ENCODE measurements around the gene POLD1.
"Not testable (repeated sequence)": the region's sequence is repeated elsewhere in the genome, so short reads cannot be mapped to it uniquely, and the experiment has no call there.

POLD1 gene

DNA sequence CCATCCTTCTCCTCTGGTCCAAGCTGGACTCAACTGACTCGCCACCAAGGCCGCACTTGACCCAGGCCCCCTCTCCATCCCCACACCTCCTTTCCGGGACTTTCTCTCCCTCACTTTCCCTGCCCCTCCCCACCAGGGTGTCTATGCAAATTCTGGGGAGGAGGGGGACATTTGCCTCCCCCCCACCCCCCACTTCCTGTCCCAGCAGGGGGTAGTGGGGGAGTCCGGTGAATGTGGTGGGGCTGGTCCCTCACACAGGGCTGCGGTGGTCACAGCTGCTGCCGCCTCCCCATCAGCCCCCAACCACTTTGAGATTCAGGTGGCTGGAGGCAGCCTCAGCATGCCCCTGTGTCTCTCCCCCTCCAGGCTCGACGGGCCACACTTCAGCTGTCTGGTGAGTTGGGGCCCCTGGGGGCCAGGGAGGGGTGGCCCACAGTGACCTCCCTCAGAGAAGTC is 35.5 kb downstream of the POLD1 start:
- DNase-seq: no peak

GRCh38 chr19:50420127-50420526 is 36.0 kb downstream of the POLD1 start:
- DNase-seq: no peak

- DNase-seq: no peak
These were observed 36.7 kb downstream of the POLD1 start for GRCh38 chr19:50420808-50421207.

GRCh38 chr19:50422397-50423278 is 38.5 kb downstream of the POLD1 start:
- no peak for DNase-seq

DNA sequence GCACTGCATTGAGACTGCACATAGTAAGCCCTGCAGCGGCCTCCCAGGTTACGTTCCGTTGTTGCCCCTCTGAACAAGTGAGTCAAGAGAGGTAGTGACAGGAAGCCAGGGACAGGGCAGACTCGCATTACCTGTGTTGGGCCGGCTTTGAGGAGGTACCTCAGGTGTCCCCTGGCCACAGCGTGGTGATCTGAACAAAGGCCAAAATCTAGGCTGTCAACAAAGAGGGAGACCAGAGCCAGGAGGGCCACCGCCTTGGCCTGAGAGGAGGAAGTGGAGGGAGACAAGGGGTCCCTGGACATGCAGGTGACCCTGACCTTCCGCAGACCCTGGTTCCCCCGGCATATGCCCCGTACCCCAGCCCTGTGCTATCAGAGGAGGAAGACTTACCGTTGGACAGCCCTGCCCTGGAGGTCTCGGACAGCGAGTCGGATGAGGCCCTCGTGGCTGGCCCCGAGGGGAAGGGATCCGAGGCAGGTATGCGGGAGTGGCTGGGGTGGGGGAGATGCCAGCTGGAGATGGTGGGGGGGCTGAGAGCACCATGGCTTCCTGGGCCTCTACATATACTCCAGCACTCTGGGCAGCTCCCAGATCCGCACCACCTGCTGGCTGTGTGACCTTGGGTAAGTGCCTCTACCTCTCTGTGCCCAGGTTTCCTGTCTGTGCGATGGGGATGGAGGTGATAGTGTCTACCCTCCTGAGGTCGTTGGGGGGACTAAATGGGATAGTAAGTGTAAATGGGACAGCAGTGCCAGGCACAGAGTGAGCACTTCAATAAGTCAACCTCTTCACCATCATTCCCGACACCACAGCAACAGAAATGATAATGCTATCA is 39.3 kb downstream of the POLD1 start:
- DNase-seq: no peak

DNA sequence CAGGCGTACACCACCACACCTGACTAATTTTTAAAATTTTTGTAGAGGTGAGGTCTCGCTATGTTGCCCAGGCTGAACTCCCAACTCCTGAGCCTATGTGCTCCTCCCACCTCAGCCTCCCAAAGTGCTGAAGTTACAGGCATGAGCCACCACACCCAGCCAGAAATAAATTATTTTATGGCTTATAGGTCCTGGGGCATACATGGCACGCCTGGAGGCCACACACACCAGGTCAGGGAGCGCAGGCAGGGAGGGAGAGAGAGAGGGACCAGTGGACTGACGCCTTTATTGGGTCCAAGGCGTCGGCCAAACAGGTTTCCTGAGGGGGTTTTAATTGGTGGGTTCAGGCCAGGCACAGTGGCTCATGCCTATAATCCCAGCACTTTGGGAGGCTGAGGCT is 41.4 kb downstream of the POLD1 start:
- no peak for DNase-seq

- no peak for DNase-seq
These were observed 43.3 kb downstream of the POLD1 start for GRCh38 chr19:50427318-50427925.

DNA sequence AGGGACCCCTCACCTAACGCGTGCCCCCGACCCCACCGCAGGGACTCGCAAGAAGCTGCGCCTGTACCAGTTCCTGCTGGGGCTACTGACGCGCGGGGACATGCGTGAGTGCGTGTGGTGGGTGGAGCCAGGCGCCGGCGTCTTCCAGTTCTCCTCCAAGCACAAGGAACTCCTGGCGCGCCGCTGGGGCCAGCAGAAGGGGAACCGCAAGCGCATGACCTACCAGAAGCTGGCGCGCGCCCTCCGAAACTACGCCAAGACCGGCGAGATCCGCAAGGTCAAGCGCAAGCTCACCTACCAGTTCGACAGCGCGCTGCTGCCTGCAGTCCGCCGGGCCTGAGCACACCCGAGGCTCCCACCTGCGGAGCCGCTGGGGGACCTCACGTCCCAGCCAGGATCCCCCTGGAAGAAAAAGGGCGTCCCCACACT is 43.9 kb downstream of the POLD1 start:
- DNase-seq: no peak

GRCh38 chr19:50428772-50429463 is 44.8 kb downstream of the POLD1 start:
- DNase-seq: no peak

DNA sequence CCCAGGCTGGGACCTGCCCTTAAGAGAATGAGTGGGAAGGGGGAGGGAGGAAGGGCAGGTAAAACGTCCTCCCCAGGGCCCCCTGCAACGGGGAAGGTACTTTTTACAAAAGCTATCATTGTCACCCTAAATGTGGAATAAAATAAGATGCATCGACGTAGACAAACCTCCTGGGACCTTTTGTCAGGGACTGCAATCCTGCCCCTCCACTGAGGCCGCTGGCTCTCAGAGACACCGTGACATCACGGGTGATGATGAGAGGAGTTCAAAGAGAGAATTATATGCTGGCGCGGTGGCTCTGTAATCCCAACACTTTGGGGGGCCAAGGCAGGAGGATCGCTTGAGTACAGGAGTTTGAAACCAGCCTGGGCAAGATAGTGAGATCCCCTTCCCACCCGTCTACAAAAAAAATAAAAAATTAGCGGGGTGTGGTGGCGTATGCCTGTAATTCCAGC is 46.8 kb downstream of the POLD1 start:
- no peak for DNase-seq

DNA sequence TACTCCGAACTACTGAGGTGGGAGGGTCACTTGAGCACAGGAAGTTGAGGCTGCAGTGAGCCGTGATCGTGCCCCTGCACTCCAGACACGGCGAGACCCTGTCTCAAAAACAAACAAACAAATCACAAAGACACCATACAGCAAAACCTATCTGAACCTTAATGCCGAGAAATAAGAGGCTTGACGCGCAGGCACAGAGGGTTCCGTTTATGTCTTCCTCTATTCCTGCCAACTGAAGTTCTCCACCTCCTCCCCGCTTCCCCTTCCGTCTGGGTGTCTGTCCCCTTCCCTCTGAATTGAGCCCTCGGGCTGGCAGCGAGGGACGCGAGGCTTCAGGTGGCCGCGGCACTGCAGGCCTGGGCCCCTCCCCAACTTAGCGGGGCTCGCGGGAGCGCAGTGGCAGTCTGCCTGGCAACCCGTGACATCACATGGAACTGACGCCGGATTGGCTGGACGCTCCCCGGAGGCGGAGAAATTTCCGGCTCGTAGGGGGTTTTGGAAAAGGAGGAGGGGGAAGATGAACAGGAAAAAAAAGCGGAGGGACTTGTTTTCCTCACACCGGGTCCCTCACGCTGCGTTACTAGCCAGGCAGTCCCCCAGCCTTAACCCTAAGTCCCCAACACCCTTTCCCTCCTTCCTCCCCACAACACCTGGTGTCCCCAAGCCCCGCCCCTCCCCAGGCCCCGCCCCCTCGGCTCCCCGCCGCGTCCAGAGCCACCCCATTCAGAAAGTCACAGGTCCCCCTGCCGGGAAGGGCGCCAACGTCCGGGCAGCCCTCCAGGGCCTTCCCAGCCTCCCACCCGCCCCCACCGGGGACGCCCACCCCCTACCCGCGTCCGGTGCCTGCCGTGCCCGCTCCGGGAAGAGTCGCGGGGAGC is 47.4 kb downstream of the POLD1 start:
- peak; percentile 60 for DNase-seq

DNA sequence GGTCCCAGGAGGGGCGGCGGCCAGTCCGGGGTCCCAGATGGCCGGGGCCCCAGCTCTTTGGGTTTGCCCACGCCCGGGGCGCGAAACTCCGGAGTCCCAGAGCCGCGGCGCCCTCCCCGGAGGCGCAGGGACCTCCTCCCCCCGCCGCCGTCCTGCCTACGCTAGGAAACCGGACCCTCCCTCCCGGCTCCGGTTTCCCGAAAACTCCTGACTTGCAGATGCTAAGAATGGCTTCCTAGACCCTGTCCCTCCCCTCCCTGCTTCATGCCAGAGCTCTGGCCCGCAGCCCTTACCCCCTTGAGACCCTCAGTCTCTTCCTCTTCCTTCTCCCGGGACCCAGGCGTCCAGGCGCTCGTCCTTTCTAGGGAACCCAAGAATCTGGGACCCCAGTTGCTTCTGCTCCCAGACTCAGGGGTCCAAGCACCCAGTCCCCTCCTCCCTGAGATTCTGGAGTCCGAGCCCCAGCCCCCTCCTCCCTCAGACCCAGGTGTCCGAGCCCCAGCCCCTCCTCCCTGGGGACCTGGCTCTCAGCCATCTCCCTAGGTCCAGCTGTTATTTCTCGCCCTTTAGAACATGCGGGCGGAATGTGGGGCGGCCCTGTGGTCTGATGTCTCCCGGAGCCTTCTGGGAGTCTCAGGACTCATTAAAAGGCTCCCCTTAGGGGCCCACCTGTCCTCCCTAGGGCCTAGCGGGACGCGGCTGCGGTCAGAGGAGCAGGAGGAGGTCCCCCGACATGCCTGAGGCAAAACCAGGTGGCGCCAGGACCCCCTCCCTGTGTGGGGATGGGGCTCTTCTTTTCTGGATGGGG is 48.3 kb downstream of the POLD1 start, which contains the start of gene MYBPC2:
Gene MYBPC2 (plus strand): TSS at position 672 of the 808 bp plus-strand sequence. CDS start 62 bp downstream, at position 734.
- DNase-seq: no peak

- no peak for DNase-seq
These were observed 49.3 kb downstream of the POLD1 start for GRCh38 chr19:50433201-50434180.

DNA sequence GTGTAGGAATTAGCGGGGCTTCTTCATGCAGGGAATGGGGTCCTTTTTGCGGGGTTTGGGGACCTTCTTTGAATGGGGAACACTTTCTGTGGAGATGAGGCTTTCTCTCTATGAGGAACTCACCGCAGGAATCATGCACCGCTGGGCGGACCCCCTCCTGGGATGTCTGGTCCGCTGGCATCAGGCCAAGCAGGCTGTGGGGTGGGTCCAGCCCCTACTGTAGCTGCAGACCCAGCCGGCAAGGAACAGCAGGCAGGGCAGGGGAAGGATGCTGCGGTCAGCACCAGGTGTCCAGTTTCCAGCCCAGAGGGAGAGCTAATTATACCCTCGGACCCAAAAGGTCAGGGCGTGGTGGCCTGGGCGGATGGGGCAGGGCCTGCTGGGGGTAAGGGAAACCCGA is 50.4 kb downstream of the POLD1 start:
- DNase-seq: no peak

DNA sequence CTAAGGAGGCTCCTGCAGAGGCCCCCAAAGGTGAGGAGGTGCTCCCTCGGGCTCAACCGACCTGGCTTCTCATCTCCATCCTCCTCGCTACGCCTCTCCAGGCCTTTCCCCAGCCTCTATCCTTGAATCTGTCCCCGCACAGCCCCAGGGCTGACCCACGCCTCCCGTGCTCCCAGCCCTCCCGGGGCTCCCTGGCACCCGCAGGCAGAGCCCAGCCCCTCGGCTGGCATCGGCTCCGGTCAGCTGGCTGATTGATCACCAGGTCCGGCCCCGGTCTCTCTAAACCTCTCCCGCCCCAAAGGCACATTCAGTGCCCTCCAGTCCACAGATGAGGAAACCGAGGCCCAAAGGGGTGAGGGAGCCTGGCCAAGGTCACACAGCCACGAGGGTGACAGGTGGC is 51.1 kb downstream of the POLD1 start:
- DNase-seq: no peak

DNA sequence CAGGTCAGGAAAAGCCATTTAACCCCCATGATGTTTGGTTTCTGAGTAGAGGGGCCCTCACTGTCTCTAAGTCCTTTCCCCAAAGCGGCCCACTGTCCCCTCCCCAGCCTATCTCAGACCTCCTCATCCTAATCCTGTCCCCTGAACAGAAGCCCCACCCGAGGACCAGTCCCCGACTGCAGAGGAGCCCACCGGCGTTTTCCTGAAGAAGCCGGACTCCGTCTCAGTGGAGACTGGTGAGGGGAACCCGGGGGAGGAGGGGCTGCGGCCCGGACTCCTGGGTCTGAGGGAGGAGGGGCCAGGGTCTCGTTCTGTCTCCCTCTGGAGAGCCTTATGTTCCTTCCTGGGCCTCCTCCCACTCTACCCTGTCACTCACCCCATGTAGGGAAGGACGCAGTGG is 51.5 kb downstream of the POLD1 start:
- no peak for DNase-seq

DNA sequence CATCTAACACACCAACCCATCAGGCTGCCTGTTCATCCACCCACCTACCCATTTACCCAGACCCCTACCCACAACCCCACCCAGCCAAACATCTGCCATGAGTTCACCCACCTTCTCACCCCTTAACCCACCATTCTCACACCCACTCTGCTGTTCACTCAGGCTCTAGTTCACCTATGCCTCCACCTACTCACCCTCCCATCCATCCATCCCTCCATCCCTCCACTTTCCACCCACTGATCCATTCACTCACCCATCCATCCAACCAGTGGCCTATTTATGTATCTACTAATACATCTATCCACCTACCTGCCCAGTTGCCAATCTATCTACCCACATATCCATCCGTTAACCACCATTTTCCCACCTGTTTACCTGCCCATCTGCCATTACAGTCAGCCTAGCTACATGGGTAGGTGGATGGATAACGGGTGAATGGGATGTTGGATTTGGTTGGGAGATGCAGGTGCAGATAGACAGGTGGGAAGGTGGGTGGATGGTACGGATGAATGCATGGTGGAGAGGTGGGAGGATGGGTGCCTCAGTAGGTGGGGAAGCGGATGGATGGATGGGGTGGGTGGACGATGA is 53.8 kb downstream of the POLD1 start:
- DNase-seq: no peak

- DNase-seq: not testable (repeated sequence)
These were observed 55.0 kb downstream of the POLD1 start for GRCh38 chr19:50439130-50439529.

GRCh38 chr19:50444059-50444458 is 59.9 kb downstream of the POLD1 start:
- DNase-seq: no peak
